Measurements from ENCODE around the gene LYRM2. TPM values are rescaled to one million over a fixed set of nuclear protein-coding genes. Genes with fewer than 3 reads are reported as not detected.

Gene LYRM2
- total RNA-seq, 1 donor from 2014 or later, result 30.2 TPM

- Mint-ChIP-seq H3K36me3 (ENCODE audit: unreplicated experiment) (no peaks in the 10 kb centered on the region), H3K27ac (ENCODE audit: unreplicated experiment) (no peak overlapping the region), H3K9me3 (ENCODE audit: unreplicated experiment) (peaks cover 1% of the 10 kb centered on the region), H3K4me3 (ENCODE audit: unreplicated experiment) (no peak overlapping the region), H3K27me3 (ENCODE audit: unreplicated experiment) (peaks cover 2% of the 10 kb centered on the region), H3K4me1 (ENCODE audit: low read depth, unreplicated experiment) (no peaks in the 10 kb centered on the region)
- TF ChIP-seq, protein P1, sequence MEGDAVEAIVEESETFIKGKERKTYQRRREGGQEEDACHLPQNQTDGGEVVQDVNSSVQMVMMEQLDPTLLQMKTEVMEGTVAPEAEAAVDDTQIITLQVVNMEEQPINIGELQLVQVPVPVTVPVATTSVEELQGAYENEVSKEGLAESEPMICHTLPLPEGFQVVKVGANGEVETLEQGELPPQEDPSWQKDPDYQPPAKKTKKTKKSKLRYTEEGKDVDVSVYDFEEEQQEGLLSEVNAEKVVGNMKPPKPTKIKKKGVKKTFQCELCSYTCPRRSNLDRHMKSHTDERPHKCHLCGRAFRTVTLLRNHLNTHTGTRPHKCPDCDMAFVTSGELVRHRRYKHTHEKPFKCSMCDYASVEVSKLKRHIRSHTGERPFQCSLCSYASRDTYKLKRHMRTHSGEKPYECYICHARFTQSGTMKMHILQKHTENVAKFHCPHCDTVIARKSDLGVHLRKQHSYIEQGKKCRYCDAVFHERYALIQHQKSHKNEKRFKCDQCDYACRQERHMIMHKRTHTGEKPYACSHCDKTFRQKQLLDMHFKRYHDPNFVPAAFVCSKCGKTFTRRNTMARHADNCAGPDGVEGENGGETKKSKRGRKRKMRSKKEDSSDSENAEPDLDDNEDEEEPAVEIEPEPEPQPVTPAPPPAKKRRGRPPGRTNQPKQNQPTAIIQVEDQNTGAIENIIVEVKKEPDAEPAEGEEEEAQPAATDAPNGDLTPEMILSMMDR (IDR thresholded peaks at IDR 0.05; ENCODE audit: partially characterized antibody, unreplicated experiment), result no peak
- DNase-seq, result no peak
Measured at GRCh38 chr6:89611666-89612065, 26.9 kb downstream of the LYRM2 start.

GRCh38 chr6:89610149-89610642 is 28.4 kb downstream of the LYRM2 start:
- TF ChIP-seq, protein P1 (IDR thresholded peaks at IDR 0.05; ENCODE audit: partially characterized antibody, unreplicated experiment), result peak; percentile 72
- no peaks in the 10 kb centered on the region for H3K4me1 Mint-ChIP-seq (ENCODE audit: low read depth, unreplicated experiment)
- DNase-seq, result peak; percentile 84
- no peaks in the 10 kb centered on the region for H3K36me3 Mint-ChIP-seq (ENCODE audit: unreplicated experiment)
- peaks cover 2% of the 10 kb centered on the region for H3K27me3 Mint-ChIP-seq (ENCODE audit: unreplicated experiment)
- H3K9me3 Mint-ChIP-seq (ENCODE audit: unreplicated experiment), result peaks cover 1% of the 10 kb centered on the region
- no peak overlapping the region for H3K27ac Mint-ChIP-seq (ENCODE audit: unreplicated experiment)
- no peak overlapping the region for H3K4me3 Mint-ChIP-seq (ENCODE audit: unreplicated experiment)

DNA sequence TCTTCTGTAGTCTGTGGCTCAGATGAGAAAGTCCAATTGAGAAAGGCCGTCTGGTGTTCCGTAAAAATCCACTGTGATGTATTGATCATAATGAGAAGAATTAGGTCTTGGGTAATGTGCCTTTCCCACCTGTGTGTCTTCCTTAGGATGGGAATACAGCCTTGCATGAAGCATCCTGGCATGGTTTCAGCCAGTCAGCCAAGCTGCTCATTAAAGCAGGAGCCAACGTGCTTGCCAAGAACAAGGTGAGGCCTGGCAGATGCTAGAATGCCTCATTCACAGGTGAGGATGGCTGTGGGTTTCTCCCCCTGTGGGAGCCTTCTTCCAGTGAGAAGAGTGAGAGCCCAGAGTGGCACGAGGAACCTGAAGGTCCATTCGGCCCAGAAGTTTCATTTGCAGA is 32.7 kb downstream of the LYRM2 start:
- H3K27me3 Mint-ChIP-seq (ENCODE audit: unreplicated experiment), result peaks cover 2% of the 10 kb centered on the region
- no peaks in the 10 kb centered on the region for H3K4me1 Mint-ChIP-seq (ENCODE audit: low read depth, unreplicated experiment)
- no peak overlapping the region for H3K27ac Mint-ChIP-seq (ENCODE audit: unreplicated experiment)
- H3K36me3 Mint-ChIP-seq (ENCODE audit: unreplicated experiment), result no peaks in the 10 kb centered on the region
- TF ChIP-seq, protein P1 (IDR thresholded peaks at IDR 0.05; ENCODE audit: partially characterized antibody, unreplicated experiment), result no peak
- DNase-seq, result no peak
- H3K9me3 Mint-ChIP-seq (ENCODE audit: unreplicated experiment), result peaks cover 1% of the 10 kb centered on the region
- no peak overlapping the region for H3K4me3 Mint-ChIP-seq (ENCODE audit: unreplicated experiment)

GRCh38 chr6:89604653-89605052 is 33.9 kb downstream of the LYRM2 start:
- DNase-seq, result no peak
- Mint-ChIP-seq H3K9me3 (ENCODE audit: unreplicated experiment) (peaks cover under 1% of the 10 kb centered on the region), H3K4me3 (ENCODE audit: unreplicated experiment) (no peak overlapping the region), H3K27ac (ENCODE audit: unreplicated experiment) (no peak overlapping the region), H3K27me3 (ENCODE audit: unreplicated experiment) (peaks cover under 1% of the 10 kb centered on the region), H3K36me3 (ENCODE audit: unreplicated experiment) (no peaks in the 10 kb centered on the region), H3K4me1 (ENCODE audit: low read depth, unreplicated experiment) (no peaks in the 10 kb centered on the region)
- TF ChIP-seq, protein P1 (IDR thresholded peaks at IDR 0.05; ENCODE audit: partially characterized antibody, unreplicated experiment), result no peak

DNA sequence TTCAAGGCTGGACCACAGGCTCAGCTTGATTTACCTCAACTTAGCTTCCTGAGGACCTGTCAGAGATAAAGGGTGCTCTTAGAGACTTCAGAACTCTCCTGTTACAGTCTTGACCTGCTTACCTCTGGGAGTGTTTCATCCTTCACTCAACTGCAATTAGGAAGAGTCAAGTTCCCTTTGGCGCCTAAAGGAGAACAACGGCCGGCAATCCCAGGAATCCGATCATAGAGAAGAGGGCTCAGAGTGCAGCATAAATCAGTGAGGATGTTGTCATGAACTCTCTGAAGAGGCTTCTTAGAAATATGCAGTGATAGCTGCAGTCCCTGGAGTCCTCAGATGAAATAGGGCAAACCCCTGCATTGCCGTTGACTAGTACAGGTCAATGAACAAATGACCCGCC is 36.4 kb downstream of the LYRM2 start:
- DNase-seq, result no peak
- Mint-ChIP-seq H3K9me3 (ENCODE audit: unreplicated experiment) (peaks cover 1% of the 10 kb centered on the region), H3K36me3 (ENCODE audit: unreplicated experiment) (no peaks in the 10 kb centered on the region), H3K4me3 (ENCODE audit: unreplicated experiment) (no peak overlapping the region), H3K4me1 (ENCODE audit: low read depth, unreplicated experiment) (no peaks in the 10 kb centered on the region), H3K27ac (ENCODE audit: unreplicated experiment) (no peak overlapping the region), H3K27me3 (ENCODE audit: unreplicated experiment) (no peaks in the 10 kb centered on the region)
- TF ChIP-seq, protein P1 (IDR thresholded peaks at IDR 0.05; ENCODE audit: partially characterized antibody, unreplicated experiment), result no peak
